ENCODE data around the gene DKKL1. TPM values are rescaled to one million over a fixed set of nuclear protein-coding genes. Genes with fewer than 3 reads are reported as not detected.

The DKKL1 gene
- total RNA-seq, 1 donor from 2014 or later = not detected

DNA sequence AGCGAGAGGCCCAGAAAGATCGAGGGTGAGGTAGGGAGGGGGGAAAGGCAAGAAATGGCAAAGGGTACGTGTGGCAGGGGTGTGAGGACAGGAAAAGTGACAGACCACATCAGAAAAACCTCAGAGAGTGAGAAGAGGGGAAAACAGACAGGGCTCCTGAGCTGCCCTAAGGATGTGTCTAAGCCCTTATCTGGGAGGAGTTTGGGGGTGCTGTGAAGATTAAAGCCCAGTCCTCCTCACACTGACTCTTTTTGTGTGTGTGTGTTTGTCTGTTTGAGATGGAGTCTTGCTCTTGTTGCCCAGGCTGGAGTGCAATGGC, 60.3 kb downstream of the DKKL1 start:
- no peak for DNase-seq (ENCODE audit: low read depth)
- no peak overlapping the region for H3K4me3 ChIP-seq (ENCODE audit: low read depth, low read length)
- TF ChIP-seq, protein P1, sequence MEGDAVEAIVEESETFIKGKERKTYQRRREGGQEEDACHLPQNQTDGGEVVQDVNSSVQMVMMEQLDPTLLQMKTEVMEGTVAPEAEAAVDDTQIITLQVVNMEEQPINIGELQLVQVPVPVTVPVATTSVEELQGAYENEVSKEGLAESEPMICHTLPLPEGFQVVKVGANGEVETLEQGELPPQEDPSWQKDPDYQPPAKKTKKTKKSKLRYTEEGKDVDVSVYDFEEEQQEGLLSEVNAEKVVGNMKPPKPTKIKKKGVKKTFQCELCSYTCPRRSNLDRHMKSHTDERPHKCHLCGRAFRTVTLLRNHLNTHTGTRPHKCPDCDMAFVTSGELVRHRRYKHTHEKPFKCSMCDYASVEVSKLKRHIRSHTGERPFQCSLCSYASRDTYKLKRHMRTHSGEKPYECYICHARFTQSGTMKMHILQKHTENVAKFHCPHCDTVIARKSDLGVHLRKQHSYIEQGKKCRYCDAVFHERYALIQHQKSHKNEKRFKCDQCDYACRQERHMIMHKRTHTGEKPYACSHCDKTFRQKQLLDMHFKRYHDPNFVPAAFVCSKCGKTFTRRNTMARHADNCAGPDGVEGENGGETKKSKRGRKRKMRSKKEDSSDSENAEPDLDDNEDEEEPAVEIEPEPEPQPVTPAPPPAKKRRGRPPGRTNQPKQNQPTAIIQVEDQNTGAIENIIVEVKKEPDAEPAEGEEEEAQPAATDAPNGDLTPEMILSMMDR (conservative IDR thresholded peaks at IDR 0.05; ENCODE audit: low read depth, low read length) = no peak

Other genes with a start within 250 kb of the DKKL1 start
- 2.2 and 3.7 TPM in 2 replicates for gene LIN7B, start 249.5 kb upstream of the DKKL1 start, total RNA-seq
- 2.7 and 10.3 TPM in 2 replicates for gene C19orf73, start 244.7 kb upstream of the DKKL1 start, total RNA-seq
- gene PPFIA3, start 244.3 kb upstream of the DKKL1 start, total RNA-seq = 1.7 and 3.3 TPM in 2 replicates
- gene HRC, start 208.5 kb upstream of the DKKL1 start, total RNA-seq = not detected in 2 replicates
- 11.6 and 13.3 TPM in 2 replicates for gene TRPM4, start 206.1 kb upstream of the DKKL1 start, total RNA-seq
- gene SLC6A16, start 38.7 kb upstream of the DKKL1 start, total RNA-seq = 0.07 and 0.29 TPM in 2 replicates
- not detected in 2 replicates for gene CD37, start 28.5 kb upstream of the DKKL1 start, total RNA-seq
- 74.5 and 89.5 TPM in 2 replicates for gene TEAD2, start 1.5 kb upstream of the DKKL1 start, total RNA-seq
- gene KASH5, start 24.4 kb downstream of the DKKL1 start, total RNA-seq = 0.06 TPM in 1 of 2 replicates, not detected in the other
- gene PTH2, start 59.6 kb downstream of the DKKL1 start, total RNA-seq = not detected in 2 replicates
- not detected in 2 replicates for gene GFY, start 61.5 kb downstream of the DKKL1 start, total RNA-seq
- gene SLC17A7, start 77.7 kb downstream of the DKKL1 start, total RNA-seq = not detected in 2 replicates
- gene PIH1D1, start 87.9 kb downstream of the DKKL1 start, total RNA-seq = 130 and 147 TPM in 2 replicates
- gene ALDH16A1, start 89.3 kb downstream of the DKKL1 start, total RNA-seq = 41.5 and 44.9 TPM in 2 replicates
- 0.81 and 2.5 TPM in 2 replicates for gene FLT3LG, start 110.3 kb downstream of the DKKL1 start, total RNA-seq
- 3,343 and 3,374 TPM in 2 replicates for gene RPL13A, start 123.7 kb downstream of the DKKL1 start, total RNA-seq
- 3,600 and 5,144 TPM in 2 replicates for gene RPS11, start 132.6 kb downstream of the DKKL1 start, total RNA-seq
- gene FCGRT, start 148.8 kb downstream of the DKKL1 start, total RNA-seq = 34.2 and 79.3 TPM in 2 replicates
- 14.1 and 32.9 TPM in 2 replicates for gene RCN3, start 164.1 kb downstream of the DKKL1 start, total RNA-seq
- 82.4 and 168 TPM in 2 replicates for gene NOSIP, start 216.7 kb downstream of the DKKL1 start, total RNA-seq
- 0.87 and 1.0 TPM in 2 replicates for gene PRRG2, start 217.4 kb downstream of the DKKL1 start, total RNA-seq
- gene PRR12, start 227.3 kb downstream of the DKKL1 start, total RNA-seq = 6.7 and 7.8 TPM in 2 replicates